ENCODE results near the gene HSD11B1.

Gene HSD11B1

DNA sequence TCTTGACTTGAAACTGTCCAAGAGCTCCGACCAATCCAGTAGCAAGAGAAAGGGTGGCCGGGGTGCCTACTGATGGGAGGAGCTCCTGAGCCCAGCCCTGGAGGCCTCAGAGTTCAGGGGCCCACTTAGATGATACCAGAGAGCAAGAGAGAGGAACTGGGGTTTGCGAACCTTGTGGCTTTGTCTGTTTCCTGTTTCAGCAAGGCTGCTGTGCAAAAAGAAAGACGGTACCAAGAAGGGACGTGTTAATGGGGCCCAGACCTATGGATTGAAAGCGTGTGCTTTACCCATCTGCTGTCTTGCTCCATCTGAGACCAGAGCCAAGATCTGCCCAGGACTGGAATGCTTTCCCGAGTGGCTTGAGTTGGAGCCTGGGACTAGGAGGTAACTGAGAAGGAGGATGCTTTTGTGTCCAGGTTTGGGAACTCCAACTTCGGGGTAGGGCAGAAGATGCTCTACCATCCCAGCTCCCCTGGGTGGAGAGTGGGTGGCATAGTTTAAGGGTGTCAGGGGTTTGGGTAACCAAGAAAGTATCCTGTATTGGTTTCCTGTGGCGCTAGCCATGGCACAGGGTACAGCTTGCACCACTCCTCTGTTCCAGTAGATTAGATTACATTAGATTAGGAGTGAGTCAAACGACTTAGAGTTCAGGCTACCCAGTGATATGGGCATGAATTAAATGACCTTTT lies 51.4 kb downstream of the HSD11B1 start, which contains the start of gene TRAF3IP3:
TRAF3IP3 (plus strand) TSS at position 128 of the 689 bp plus-strand sequence. CDS start 3,987 bp downstream, outside the sequence.
- H3K4me3 ChIP-seq (ENCODE audit: low read depth, low read length) = no peak within 1 kb of the TSS
- TF ChIP-seq, protein P1, sequence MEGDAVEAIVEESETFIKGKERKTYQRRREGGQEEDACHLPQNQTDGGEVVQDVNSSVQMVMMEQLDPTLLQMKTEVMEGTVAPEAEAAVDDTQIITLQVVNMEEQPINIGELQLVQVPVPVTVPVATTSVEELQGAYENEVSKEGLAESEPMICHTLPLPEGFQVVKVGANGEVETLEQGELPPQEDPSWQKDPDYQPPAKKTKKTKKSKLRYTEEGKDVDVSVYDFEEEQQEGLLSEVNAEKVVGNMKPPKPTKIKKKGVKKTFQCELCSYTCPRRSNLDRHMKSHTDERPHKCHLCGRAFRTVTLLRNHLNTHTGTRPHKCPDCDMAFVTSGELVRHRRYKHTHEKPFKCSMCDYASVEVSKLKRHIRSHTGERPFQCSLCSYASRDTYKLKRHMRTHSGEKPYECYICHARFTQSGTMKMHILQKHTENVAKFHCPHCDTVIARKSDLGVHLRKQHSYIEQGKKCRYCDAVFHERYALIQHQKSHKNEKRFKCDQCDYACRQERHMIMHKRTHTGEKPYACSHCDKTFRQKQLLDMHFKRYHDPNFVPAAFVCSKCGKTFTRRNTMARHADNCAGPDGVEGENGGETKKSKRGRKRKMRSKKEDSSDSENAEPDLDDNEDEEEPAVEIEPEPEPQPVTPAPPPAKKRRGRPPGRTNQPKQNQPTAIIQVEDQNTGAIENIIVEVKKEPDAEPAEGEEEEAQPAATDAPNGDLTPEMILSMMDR (IDR thresholded peaks at IDR 0.05; ENCODE audit: low read depth, low read length) = no peak

DNA sequence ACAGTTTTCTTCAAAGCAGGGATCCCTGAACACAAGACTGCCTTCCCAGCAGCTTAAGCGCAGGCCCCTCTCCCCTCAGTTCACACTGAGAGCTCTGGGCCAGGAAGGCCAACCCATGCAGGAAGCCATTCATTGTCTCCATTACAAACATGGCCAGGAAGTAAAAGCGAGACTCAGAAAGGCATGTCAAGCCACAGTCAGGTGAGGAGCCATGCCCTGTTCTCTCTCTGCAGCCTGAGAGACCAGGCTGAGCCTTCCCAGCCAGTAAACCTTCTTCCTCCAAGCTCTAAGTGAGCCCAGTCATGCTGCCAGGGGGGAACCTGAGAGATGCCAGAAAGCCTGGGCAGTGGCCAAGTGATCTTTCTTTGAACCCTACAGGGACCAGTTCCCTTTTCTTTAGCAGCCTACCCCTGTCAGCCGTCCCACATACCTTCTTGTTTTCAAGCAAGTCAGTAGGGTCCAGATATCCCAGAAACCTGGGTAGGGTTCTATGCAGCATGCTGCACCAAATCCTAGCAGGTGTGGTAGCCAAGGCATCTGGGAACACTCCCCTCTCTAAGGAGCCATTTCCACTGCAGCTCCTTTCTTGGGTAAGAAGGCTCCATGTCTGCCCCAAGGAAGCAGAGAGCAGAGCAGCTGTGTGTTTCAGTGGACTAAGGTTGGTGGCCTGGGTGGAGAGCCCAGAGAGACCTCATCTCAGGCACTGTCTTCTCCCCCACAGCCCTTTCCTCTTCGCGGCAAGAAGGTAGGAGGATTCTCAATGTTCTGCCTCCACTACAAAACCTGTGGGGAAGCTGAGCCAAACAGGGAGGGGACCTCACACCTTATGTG lies 52.2 kb downstream of the HSD11B1 start:
- no peak overlapping the region for H3K4me3 ChIP-seq (ENCODE audit: low read depth, low read length)
- TF ChIP-seq, protein P1 (IDR thresholded peaks at IDR 0.05; ENCODE audit: low read depth, low read length) = no peak

DNA sequence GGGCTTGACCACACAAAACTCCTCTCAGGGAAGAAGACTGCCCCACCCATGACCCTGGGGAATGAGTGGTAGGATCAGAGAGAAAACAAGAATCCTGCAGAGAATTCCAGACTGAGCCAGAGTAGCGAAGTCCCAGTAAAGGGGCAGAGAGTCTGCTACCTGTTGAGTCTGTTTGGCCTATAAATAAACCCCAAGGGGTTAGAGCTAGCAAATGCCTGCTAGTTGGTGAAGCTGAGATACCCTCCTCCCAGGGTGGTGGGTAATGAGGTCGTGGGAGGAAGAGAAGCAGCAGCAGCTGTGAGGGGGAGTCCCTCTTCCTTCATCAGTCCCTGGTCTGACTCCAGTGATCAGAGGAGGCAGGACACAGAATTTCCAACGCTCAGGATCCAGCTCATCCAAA lies 53.8 kb downstream of the HSD11B1 start:
- TF ChIP-seq, protein P1 (IDR thresholded peaks at IDR 0.05; ENCODE audit: low read depth, low read length) = no peak
- no peak overlapping the region for H3K4me3 ChIP-seq (ENCODE audit: low read depth, low read length)

DNA sequence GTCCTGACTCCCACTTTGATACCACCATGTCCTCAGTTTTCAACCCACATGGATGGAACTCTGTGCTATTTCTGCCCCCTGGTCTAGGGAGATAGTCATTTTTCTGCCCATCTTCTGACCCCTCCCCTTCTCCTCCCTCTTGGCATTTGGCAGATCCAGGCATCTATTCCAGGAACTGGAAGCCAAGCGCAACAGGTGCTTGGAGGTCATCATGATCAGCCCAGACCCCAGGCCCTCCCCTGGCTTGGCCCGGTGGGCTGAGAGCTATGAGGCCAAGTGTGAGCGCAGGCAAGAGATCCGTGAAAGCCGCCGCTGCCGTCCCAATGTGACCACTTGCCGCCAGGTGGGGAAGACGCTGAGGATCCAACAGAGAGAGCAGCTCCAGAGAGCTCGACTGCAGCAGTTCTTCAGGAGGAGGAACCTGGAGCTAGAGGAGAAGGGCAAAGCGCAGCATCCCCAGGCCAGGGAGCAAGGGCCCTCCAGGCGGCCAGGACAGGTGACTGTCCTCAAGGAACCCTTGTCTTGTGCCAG lies 55.2 kb downstream of the HSD11B1 start:
- H3K4me3 ChIP-seq (ENCODE audit: low read depth, low read length) = no peak overlapping the region
- TF ChIP-seq, protein P1 (IDR thresholded peaks at IDR 0.05; ENCODE audit: low read depth, low read length) = no peak

DNA sequence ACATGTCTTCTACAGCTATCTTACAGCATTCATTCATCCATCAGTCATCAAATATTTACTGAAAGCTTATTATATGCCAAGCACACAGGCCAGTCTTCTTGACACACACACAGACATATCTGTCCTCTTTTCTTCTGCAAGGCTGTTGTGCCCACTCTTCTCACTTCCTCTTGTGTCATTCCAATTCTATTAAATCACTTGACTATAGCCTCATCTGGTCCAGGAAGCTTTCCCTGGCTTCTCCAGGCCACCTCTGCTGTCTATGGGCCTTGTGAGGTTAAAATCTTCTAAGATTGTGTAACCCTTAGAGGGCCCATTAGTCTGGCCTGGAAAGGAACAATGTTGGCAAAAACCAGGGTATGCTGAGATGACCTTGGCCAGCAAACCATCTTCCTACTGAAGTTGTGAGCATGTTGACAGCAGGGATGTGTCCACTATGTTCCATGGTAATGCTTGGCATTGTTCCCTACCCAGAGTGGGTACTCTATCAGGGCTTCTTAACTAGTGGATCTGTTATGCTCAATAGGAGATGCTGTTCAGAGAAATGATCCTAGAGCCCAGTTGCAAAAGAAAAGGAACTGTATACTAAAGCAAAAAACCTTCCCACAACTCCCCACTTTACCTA lies 56.5 kb downstream of the HSD11B1 start:
- H3K4me3 ChIP-seq (ENCODE audit: low read depth, low read length) = no peak overlapping the region
- TF ChIP-seq, protein P1 (IDR thresholded peaks at IDR 0.05; ENCODE audit: low read depth, low read length) = no peak

DNA sequence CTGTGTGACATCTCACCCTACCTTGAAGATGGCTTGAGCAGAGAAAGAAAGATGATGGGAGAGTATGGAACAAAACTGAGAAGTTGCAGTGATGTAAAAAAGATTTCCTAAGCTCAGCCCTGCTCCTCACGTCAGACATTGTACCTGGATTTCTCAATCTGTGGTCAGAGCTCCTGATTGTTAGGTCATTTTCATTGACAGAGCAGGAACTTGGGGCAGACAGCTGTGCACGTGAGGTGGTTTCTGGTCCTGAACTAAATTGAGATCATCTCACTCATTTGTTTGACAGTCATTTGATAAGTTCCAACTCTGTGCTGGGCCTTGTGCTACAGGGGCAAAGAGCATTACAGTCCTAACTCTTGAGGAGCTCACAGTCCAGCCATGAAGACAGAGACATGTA lies 61.4 kb downstream of the HSD11B1 start:
- TF ChIP-seq, protein P1 (IDR thresholded peaks at IDR 0.05; ENCODE audit: low read depth, low read length) = no peak
- no peak overlapping the region for H3K4me3 ChIP-seq (ENCODE audit: low read depth, low read length)

Measured in WI38 (cell line).